Activated B cell treated with CpG ODN at 0.5 μM for 24 hours (primary cell): ENCODE data around the gene LIFR. TPM values are rescaled to one million over a fixed set of nuclear protein-coding genes. Genes with fewer than 3 reads are reported as not detected.
"Not testable (repeated sequence)": the region's sequence is repeated elsewhere in the genome, so short reads cannot be mapped to it uniquely, and the experiment has no call there.

Experiments
- ATAC-seq: fragments of 200-7000 bp; cut with Tn5 transposase; one replicate; pipeline ENCODE4 v1.10.0; 2021; ENCODE audit warnings: low read depth, mild to moderate bottlenecking, moderate library complexity
- CTCF ChIA-PET: fragments of 350-600 bp; sonication (Branson Sonifier 250); formaldehyde crosslinking; loops from one replicate; lab custom pipeline; 2021; ENCODE audit warnings: antibody characterized with exemption; lab: Charles Lee
- POLR2A ChIA-PET: fragments of 350-600 bp; sonication (Branson Sonifier 250); formaldehyde crosslinking; loops from one replicate; lab custom pipeline; 2021; ENCODE audit warnings: antibody characterized with exemption; lab: Charles Lee
- DNase-seq: peaks from one replicate; pipeline ENCODE4 v3.0.0; 2022
- H3K27ac Mint-ChIP-seq: one replicate; pipeline ENCODE4 v1.8.0; 2020; ENCODE audit warnings: mixed read lengths
- H3K27me3 Mint-ChIP-seq: one replicate; pipeline ENCODE4 v1.8.0; 2021; ENCODE audit warnings: mixed read lengths
- H3K36me3 Mint-ChIP-seq: one replicate; pipeline ENCODE4 v1.8.0; 2021; ENCODE audit warnings: low read depth, mixed read lengths
- H3K4me1 Mint-ChIP-seq: one replicate; pipeline ENCODE4 v1.8.0; 2021; ENCODE audit warnings: mixed read lengths
- H3K4me3 Mint-ChIP-seq: one replicate; pipeline ENCODE4 v1.8.0; 2020; ENCODE audit warnings: mild to moderate bottlenecking, mixed read lengths
- H3K9me3 Mint-ChIP-seq: one replicate; pipeline ENCODE4 v1.8.0; 2020; ENCODE audit warnings: mixed read lengths
- intact Hi-C: fragments of 100-400 bp; cut with micrococcal nuclease; formaldehyde crosslinking; loops from one replicate; pipeline ENCODE4 v1.15.1; 2024
- total RNA-seq: library from RNA; stranded (reverse); gene quantifications from 2 replicates; pipeline ENCODE4 v1.2.3, GENCODE V29; 2022
- TF ChIP-seq, protein P1 (sequence below): fragments of 200-600 bp; IDR thresholded peaks from one replicate; pipeline ENCODE4 v1.8.0; 2022; ENCODE audit warnings: antibody characterized with exemption, mild to moderate bottlenecking

LIFR gene
- total RNA-seq, 1 donor from 2014 or later: not detected

GRCh38 chr5:38575476-38575875 lies 19.0 kb upstream of the LIFR start:
- H3K36me3 Mint-ChIP-seq: no peaks in the 10 kb centered on the region
- no peaks in the 10 kb centered on the region for H3K4me1 Mint-ChIP-seq
- ChIA-PET CTCF (no interaction called here), POLR2A (no interaction called here)
- H3K4me3 Mint-ChIP-seq: no peak overlapping the region
- TF ChIP-seq, protein P1, sequence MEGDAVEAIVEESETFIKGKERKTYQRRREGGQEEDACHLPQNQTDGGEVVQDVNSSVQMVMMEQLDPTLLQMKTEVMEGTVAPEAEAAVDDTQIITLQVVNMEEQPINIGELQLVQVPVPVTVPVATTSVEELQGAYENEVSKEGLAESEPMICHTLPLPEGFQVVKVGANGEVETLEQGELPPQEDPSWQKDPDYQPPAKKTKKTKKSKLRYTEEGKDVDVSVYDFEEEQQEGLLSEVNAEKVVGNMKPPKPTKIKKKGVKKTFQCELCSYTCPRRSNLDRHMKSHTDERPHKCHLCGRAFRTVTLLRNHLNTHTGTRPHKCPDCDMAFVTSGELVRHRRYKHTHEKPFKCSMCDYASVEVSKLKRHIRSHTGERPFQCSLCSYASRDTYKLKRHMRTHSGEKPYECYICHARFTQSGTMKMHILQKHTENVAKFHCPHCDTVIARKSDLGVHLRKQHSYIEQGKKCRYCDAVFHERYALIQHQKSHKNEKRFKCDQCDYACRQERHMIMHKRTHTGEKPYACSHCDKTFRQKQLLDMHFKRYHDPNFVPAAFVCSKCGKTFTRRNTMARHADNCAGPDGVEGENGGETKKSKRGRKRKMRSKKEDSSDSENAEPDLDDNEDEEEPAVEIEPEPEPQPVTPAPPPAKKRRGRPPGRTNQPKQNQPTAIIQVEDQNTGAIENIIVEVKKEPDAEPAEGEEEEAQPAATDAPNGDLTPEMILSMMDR: no peak
- H3K27me3 Mint-ChIP-seq: peaks cover 9% of the 10 kb centered on the region
- no peak for DNase-seq
- no peaks in the 10 kb centered on the region for H3K9me3 Mint-ChIP-seq
- no peak overlapping the region for H3K27ac Mint-ChIP-seq
- intact Hi-C loops: no loop called here
- no peak for ATAC-seq

- POLR2A ChIA-PET: no interaction called here
- no peak overlapping the region for H3K27ac Mint-ChIP-seq
Measured at GRCh38 chr5:38574009-38574408, 17.6 kb upstream of the LIFR start.

GRCh38 chr5:38573521-38573920 lies 17.1 kb upstream of the LIFR start:
- CTCF ChIA-PET: no interaction called here
- Mint-ChIP-seq H3K4me3 (no peak overlapping the region), H3K27ac (no peak overlapping the region), H3K9me3 (no peaks in the 10 kb centered on the region), H3K36me3 (no peaks in the 10 kb centered on the region), H3K27me3 (peaks cover 6% of the 10 kb centered on the region), H3K4me1 (no peaks in the 10 kb centered on the region)
- DNase-seq (no peak), ATAC-seq (no peak)
- POLR2A ChIA-PET: no interaction called here
- intact Hi-C loops: no loop called here
- TF ChIP-seq, protein P1: no peak

More at GRCh38 chr5:38574009-38574408, 17.6 kb upstream of the LIFR start:
- H3K4me1 Mint-ChIP-seq: no peaks in the 10 kb centered on the region
- TF ChIP-seq, protein P1: no peak
- DNase-seq: no peak
- intact Hi-C loops: no loop called here
- no peak overlapping the region for H3K4me3 Mint-ChIP-seq
- ATAC-seq: no peak
- no peaks in the 10 kb centered on the region for H3K9me3 Mint-ChIP-seq
- peaks cover 6% of the 10 kb centered on the region for H3K27me3 Mint-ChIP-seq
- CTCF ChIA-PET: no interaction called here
- H3K36me3 Mint-ChIP-seq: no peaks in the 10 kb centered on the region

GRCh38 chr5:38569180-38569579 lies 12.7 kb upstream of the LIFR start:
- Mint-ChIP-seq H3K4me1 (no peaks in the 10 kb centered on the region), H3K9me3 (no peaks in the 10 kb centered on the region), H3K4me3 (no peak overlapping the region), H3K36me3 (no peaks in the 10 kb centered on the region), H3K27ac (no peak overlapping the region), H3K27me3 (peaks cover 6% of the 10 kb centered on the region)
- ChIA-PET POLR2A (no interaction called here), CTCF (no interaction called here)
- intact Hi-C loops: no loop called here
- DNase-seq (no peak), ATAC-seq (no peak)
- TF ChIP-seq, protein P1: no peak

DNA sequence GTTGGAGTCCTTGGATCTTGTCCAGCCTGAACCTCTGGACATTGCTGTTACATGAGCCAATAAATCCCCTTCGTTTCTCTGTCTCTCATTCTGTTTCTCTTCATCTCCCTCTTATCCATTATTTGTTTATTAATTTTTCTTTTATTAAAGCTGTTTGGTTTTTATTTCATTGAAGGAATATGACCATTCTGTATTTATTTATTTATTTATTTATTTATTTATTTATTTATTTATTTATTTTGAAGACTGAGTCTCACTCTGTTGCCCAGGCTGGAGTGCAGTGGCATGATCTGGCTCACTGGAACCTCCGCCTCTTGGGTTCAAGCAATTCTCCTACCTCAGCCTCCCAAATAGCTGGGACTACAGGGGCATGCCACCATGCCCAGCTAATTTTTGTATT lies 10.9 kb upstream of the LIFR start:
- H3K4me3 Mint-ChIP-seq, intact Hi-C loops, H3K36me3 Mint-ChIP-seq, H3K27me3 Mint-ChIP-seq, CTCF ChIA-PET, H3K27ac Mint-ChIP-seq, H3K4me1 Mint-ChIP-seq, POLR2A ChIA-PET, DNase-seq, ATAC-seq, H3K9me3 Mint-ChIP-seq: not testable (repeated sequence)

DNA sequence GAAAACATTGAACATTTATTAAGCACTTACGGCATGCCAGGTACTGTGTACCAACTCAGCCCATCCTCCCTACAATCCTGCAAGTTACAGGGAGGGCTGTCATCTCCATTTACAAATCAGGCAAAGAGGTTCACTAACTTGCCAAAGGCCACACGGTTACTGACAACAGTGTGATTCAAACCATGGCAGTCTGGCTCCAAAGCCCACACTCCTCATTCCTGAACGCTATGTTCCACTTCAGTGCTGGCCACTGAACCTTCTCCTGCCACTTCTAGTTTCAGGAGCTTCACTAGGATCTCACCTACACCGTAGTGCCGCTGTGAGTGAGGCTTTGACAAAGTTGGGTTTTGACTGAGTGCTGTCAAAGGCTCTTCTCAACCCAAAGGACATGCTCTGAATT lies 7.2 kb upstream of the LIFR start:
- POLR2A ChIA-PET: no interaction called here
- TF ChIP-seq, protein P1: no peak

More for the DNA sequence above, 7.2 kb upstream of the LIFR start:
- ATAC-seq: no peak
- Mint-ChIP-seq H3K4me3 (no peak overlapping the region), H3K27ac (no peak overlapping the region), H3K36me3 (no peaks in the 10 kb centered on the region), H3K27me3 (peaks cover 26% of the 10 kb centered on the region), H3K4me1 (no peaks in the 10 kb centered on the region), H3K9me3 (no peaks in the 10 kb centered on the region)
- no peak for DNase-seq
- CTCF ChIA-PET: no interaction called here
- intact Hi-C loops: no loop called here
